NCI-H128 (cell line): Measurements from ENCODE around the gene MYT1.
"Not testable (repeated sequence)": the region's sequence is repeated elsewhere in the genome, so short reads cannot be mapped to it uniquely, and the experiment has no call there.

Source experiments
- DNase-seq: peaks from one replicate; lab custom pipeline; 2025; ENCODE audit not compliant: unreplicated experiment; lab: John Stamatoyannopoulos, UW

MYT1 gene

DNA sequence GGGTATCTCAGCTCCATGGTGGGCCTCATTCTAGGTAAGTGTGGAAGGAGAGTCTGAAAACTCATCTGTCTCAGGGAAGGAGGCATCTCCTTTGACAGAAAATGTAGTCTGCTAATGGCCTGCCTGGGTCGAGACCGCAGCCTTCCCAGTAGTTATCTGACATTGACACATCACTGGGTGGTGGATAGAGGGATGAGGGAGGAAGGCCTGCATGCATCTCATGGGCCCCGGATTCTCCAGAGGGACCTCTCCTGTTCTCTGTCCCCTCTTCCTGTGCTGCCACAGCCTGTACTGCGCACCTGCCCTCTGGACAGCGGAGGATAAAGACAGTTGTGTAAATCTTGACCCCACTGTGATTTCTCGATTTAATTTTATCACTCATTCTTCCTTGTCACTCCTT lies 96.0 kb downstream of the MYT1 start:
- no peak for DNase-seq

DNA sequence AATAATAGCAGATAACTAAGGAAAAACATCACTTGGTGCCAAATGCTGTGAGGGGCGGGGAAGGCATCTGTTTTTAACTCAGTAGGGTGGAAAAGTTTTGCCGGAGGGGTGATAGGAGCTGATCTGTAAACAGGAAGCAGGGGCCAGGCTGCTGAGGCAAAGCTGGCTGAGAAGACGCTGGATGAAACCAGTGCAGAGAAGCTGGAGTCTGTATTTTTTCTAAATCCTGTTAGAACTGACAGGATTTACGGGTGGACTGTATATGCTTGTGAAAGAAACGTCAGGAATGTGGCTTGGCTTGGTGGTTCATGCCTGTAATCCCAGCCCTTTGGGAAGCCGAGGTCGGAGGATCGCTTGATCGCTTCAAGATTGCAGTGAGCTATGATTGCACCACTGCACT lies 96.9 kb downstream of the MYT1 start:
- no peak for DNase-seq

DNA sequence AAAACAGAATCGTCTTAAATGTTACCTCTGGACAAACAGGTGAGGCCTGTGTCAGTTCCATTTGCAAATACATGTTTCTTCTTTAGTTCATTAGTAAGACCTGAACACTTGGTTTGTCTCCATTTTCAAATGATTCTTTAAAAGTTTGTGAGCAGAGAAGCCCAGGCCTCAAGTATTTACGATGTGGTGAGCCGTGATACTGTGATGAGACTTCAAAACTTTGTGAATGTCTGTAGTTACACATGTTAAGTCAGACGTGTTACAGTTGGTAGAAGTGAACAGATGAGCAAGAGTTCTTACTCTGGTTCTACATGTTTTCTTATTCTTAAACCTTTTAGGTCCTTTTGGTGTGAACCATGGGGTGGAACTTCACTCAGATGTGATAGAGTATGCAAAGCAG lies 99.8 kb downstream of the MYT1 start:
- DNase-seq, result no peak

DNA sequence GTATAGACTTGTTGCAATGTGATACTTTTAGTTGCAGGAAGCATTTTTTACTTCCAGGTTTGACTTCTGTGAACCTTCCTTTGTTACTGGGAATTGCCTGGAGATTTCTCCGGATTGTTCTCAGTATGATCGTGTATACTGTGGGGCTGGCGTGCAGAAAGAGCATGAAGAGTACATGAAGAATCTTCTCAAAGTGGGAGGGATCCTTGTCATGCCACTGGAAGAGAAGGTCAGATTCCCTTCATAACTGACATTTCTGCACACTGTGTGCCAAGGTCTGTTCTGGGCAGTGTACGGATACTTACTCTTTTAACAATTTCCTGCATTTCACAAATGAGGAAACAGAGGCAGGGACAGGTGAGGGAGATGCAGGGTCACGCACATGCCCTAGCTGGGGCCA lies 100.9 kb downstream of the MYT1 start:
- DNase-seq, result no peak

DNA sequence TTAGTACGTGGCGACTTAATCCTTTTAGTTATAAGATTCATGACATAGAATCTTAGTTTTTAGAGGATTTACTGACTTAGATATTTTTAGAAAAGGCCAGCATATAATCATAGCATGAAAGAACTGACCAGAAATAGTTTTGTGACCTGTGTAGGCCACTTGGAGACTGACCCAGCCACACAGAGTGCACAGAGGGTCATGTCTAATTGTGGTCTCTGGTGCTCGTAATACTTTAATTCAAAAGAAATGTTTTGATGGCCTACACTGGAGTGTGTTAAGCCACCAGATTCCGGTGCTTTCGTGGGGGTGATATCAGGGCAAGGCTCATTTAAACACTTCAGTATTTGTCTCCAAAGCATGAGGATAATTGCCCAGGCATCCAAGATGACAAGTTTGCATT lies 102.7 kb downstream of the MYT1 start:
- DNase-seq, result no peak

DNA sequence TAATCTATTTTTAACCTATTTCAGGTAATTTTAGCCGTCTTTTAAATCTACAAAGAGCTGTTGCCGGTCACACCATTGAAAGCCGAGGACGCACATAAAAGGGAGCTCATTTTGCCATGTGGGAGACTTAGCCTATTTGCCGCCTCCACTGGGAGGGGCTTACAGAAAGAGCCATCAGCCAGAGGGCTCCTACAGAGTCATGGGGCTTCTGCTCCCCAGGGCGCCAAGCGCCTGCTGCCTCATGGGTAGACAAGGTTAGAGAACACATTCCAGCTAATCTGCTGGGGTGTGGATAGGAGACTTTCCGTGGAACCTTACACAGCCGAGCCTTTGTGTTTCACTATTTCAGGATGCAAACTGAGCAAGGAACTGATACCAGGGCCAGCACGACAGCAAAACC lies 103.9 kb downstream of the MYT1 start:
- no peak for DNase-seq

DNA sequence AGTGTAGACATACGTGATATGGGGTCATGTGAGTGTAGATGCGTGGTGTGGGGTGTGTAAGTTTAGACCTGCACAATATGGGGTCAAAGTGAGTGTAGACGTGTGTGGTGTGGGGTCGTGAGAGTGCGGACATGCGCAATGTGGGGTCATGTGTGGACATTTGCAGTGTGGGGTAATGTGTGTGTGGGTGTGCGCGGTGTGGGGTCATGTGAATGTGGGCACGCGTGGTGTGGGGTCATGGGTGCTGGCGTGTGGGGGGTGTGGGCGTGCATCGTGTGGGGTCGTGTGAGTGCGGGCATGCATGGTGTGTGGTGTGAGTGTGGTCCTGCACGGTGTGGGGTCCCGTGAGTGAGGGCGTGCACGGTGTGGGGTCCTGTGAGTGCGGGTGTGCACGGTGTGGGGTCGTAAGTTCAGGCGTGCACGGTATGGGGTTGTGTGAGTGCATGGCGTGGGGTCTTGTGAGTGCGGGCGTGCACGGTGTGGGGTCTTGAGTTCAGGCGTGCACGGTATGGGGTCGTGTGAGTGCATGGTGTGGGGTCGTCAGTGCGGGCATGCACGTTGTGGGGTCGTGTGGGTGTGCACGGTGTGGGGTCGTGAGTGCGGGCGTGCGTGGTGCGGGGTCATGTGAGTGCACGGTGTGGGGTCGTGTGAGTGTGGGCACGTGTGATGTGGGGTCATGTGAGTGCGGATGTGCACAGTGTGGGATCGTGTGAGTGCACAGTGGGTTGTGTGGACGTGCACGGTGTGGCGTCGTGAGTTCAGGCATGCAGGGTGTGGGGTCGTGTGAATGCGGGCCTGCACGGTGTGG lies 105.6 kb downstream of the MYT1 start:
- no peak for DNase-seq

DNA sequence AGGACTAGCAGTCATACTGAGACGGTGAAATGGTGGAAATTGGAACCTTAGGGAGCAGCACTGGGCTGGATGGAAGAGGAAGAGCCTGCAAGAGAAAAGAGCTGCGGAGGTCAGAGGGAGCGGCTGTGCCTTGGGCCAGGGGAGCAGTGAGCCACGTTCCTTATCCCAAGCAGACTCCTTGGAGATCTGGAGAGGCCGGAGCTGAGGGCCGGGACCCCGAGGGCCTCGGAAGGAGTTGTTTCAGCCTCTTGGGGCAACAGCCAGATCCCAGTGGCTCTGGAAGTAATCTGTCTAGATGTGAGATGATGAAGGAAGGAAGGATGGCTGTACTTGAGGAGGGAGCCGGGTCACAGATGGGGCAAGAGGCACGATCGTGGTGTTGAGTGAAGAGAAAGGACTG lies 107.4 kb downstream of the MYT1 start:
- DNase-seq, result no peak

DNA sequence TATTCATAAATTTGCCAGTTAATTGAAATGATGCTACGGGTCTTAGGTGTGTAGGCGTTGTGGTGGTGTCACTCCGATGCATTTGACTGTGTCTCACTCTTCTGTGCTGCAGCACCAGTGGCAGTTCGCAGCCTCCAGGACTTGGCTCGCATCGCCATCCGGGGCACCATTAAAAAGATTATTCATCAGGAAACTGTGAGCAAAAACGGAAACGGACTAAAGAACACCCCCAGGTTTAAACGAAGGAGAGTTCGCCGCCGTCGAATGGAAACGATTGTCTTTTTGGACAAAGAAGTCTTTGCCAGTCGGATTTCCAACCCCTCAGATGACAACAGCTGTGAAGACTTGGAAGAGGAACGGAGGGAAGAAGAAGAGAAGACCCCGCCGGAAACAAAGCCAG lies 108.9 kb downstream of the MYT1 start:
- no peak for DNase-seq

DNA sequence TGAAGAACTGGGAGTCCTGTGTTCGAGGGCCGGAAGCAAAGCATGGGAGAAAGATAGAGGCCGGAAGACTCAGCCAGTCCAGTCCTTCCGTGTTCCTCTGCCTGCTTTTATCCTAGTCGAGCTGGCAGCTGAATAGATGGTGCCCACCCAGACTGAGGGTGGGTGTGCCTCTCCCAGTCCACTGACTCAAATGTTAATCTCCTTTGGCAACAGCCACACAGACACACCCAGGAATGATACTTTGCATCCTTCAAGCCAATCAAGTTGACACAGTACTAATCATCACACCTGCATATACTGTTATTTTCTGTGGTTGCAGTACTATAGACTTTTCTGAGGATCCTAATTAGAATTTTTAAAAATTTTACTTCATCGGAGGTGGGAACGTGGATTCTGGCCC lies 112.6 kb downstream of the MYT1 start:
- no peak for DNase-seq

DNA sequence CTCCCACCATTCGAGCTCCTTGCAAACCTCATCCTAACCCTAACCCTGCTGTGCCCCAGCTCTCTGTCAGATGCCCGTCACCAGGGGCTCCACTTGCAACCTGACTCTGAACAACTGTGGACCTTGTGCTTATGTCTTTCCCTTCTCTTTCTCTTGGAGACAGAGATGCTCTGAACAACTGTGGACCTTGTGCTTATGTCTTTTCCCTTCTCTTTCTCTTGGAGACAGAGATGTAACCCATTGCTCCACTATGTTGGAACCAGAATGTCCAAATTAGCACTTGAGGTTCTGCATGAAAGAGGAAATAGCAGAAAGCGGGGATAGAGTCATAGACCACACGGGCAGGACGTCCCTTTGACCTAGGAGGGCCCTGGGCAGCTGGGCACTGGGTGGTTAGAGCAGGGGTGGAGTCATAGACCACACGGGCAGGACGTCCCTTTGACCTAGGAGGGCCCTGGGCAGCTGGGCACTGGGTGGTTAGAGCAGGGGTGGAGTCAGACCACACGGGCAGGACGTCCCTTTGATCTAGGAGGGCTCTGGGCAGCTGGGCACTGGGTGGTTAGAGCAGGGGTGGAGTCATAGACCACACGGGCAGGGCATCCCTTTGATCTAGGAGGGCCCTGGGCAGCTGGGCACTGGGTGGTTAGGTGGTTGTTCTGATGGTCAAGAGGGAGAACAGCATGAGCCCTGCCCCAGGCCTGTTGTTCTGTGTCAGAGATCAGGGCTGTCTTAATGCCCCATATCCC lies 113.5 kb downstream of the MYT1 start:
- no peak for DNase-seq

DNA sequence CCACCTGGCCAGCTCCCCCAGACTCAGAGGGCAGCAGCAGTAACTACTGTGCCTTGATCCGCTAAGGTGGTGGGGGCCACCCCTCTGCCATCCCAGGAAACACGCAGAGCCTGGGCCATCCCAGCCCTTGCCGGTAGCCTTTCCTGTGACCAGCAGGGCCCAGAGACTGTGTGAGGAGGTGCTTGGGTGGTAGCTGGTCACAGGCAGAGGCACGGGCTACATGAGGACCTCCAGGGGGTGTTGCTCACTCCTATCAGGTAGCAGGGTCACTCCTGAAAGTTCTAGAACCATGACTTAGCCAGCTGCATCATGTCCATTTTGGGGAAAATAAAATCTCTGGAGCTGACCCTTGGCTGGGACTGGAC lies 114.0 kb downstream of the MYT1 start:
- no peak for DNase-seq

DNA sequence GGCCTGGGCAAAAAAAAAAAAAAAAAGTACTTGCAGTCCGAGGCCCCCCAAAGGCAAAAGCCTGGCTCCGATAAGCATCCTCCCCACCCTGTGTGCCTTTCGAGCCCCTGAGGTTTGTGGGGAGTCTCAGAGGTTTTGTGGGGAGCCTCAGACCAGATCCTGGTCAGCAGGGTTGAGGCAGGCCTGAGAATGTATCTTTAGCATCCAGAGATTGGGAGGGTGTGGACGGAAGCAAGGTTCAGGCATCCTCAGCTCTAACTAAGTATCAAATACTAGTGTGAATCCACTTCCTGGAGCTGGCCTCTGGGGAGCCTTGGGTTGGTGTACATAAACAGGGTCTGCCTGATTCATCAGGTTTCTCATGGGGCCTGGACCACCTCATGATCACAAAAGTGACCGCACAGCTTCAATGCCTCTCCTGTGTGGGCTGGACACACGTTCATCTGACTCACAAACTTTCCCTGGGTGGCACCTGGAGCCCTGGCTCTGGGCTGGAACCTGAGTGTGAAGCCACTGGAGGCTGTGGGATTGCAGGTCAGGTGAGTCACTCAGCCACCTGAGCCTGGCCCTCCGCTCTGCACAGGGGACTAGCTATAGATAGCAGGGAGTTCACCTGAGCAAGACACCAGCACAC lies 115.7 kb downstream of the MYT1 start:
- DNase-seq, result no peak

DNA sequence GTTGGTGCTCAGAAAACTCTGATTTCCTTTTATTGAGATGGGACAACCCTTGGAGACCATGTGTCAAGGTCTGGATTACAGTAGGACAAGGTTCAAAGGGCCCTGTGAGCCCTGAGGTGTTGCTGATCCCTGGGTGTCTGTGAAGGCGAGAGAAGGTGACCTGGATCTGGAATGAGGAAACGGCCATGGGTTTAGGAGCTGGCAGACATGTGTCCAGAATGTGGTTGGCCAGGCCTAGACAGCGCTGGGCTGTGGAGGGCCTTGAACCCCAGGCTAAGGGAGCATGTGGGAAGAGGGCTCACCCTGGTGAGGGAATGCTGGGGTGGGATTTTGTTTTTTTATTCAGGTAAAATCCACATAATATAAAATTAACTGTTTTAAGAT lies 116.2 kb downstream of the MYT1 start:
- no peak for DNase-seq

DNA sequence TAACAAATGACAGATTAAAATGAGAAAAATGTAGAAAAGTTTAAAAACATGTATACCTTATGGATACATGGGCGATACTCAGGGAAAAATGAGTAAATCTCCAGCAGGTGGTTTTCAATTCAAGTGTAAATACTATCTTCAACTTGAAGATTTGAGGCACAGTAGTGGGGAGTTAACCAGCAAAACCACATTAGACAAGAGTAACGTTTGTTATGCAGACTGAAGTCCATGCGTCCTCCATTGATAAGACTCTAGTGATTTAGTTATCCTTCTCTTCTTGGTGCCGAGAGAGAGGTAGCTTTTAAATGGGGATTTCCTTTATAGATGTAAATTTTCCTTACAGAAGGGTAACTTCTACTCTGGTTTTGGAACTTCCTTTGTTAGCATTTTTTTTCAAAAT lies 119.4 kb downstream of the MYT1 start:
- DNase-seq, result no peak

DNA sequence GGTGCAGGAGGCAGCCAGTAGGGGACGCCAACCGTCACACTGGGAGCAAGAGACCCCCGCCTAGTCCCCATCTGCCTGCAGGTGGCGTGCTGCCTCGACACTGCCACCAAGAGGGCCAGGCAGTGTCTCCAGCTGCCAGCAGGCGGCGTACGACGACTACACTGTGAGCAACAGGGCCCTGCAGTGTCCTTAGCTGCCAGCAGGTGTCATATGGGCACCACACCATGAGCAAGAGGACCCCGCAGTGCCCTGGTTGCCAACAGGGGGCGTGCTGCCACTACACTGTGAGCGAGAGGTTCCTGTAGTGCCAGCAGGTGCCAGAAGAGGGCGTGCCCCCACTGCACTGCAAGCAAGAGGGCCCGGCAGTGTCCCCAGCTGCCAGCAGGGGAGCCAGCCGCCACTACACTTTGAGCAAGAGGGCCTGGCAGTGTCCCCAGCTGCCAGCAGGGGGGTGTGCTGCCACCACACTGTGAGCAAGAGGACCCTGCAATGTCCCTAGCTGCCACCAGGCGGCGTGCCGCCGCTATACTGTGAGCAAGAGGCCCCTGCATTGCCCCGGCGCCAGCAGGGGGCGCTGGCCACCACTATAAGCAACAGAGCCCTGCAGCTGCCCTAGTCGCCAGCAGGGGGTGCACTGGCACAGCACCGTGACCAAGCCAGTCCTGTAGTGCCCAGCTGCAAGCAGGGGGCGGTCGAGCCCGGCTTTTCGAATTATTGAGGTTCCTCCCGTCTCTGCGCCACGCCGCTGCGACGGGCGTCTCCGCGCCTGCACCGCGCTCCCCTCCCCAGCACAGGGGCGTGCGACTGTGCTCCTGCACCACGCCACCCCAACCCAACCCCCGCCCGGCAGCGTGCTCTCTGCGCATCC lies 121.6 kb downstream of the MYT1 start:
- DNase-seq, result not testable (repeated sequence)

DNA sequence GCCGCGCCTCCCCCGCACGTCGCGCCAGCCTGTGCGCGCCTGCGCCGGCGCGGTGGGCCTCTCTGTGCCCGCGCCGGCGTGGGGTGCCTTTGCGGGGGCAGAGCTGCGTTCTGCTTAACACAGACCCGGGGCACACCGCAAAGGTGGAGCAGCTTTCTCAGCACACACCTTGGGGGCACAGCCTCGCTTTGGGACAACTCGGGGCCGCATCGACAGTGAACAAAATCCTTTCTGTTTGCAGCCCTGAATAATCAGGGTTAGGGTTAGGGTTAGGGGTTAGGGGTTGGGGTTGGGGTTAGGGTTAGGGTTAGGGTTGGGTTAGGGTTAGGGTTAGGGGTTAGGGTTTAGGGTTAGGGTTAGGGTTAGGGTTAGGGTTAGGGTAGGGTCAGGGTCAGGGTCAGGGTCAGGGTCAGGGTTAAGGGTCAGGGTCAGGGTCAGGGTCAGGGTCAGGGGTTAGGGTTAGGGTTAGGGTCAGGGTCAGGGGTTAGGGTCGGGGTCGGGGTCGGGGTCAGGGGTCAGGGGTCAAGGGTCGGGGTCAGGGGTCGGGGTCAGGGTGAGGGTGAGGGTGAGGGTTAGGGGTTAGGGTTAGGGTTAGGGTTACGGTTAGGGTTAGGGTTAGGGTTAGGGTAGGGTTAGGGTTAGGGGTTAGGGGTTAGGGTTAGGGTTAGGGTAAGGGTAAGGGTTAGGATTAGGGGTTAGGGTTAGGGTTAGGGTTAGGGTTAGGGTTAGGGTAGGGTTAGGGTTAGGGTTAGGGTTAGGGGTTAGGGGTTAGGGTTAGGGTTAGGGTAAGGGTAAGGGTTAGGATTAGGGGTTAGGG lies 122.4 kb downstream of the MYT1 start:
- not testable (repeated sequence) for DNase-seq

DNA sequence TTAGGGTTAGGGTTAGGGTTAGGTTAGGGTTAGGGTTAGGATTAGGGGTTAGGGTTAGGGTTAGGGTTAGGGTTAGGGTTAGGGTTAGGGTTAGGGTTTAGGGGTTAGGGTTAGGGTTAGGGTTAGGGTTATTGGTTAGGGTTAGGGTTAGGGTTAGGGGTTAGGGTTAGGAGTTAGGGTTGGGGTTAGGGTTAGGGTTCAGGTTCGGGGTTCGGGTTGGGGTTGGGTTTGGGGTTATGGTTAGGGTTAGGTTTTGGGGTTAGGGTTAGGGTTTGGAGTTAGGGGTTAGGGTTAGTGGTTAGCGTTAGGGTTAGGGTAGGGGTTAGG lies 123.0 kb downstream of the MYT1 start:
- DNase-seq, result not testable (repeated sequence)
